HEK293 (cell line): ENCODE results near the gene CTBP2.
A peak's percentile ranks its signal among the peaks of the same experiment; 100 is the strongest.

Source experiments
- CTCF ChIA-PET: fragments of 350-600 bp; formaldehyde crosslinking; extraction: SDS; loops from one replicate; lab custom pipeline; 2021; ENCODE audit warnings: antibody characterized with exemption; lab: Yijun Ruan, JAX
- POLR2A ChIA-PET: fragments of 300-600 bp; formaldehyde crosslinking; extraction: SDS; loops from one replicate; lab custom pipeline; 2020; ENCODE audit warnings: antibody characterized with exemption, inconsistent platforms; lab: Yijun Ruan, JAX
- H3K27ac ChIP-seq: fragments of 200-500 bp; sonication (Bioruptor generic); 2 replicates; pipeline ENCODE4 v1.5.1; 2014; ENCODE audit warnings: low read depth, low read length, control low read depth, inconsistent platforms; ENCODE audit errors: extremely low read depth
- H3K36me3 ChIP-seq, 2 experiments: fragments of 200-500 bp in 1 of 2; sonication (Bioruptor generic) in 1 of 2; 1 replicate in 1 of 2; 2 replicates in 1 of 2; pipeline ENCODE4 v1.5.1; 2014 to 2017; ENCODE audit warnings: inconsistent platforms in 2 of 2, low read length in 2 of 2; ENCODE audit not compliant: control insufficient read depth in 2 of 2, insufficient read depth in 1 of 2
- H3K4me1 ChIP-seq: fragments of 200-500 bp; sonication (Bioruptor generic); 2 replicates; pipeline ENCODE4 v1.5.1; 2014; ENCODE audit warnings: mild to moderate bottlenecking, low read length, inconsistent platforms; ENCODE audit not compliant: control insufficient read depth, insufficient read depth
- H3K4me3 ChIP-seq: 2 replicates; pipeline ENCODE4 v1.5.1; 2011; ENCODE audit warnings: low read depth, mild to moderate bottlenecking, control low read depth, low read length, moderate library complexity
- H3K9me3 ChIP-seq: fragments of 200-500 bp; sonication (Bioruptor generic); 2 replicates; pipeline ENCODE4 v1.5.1; 2014; ENCODE audit warnings: low read depth, low read length, inconsistent platforms; ENCODE audit not compliant: control insufficient read depth, insufficient read depth
- KLF7 ChIP-seq: fragments of 450-650 bp; formaldehyde crosslinking; IDR thresholded peaks from 2 replicates; pipeline ENCODE4 v1.5.1; 2016; ENCODE audit warnings: missing biosample characterization, missing genetic modification characterization, borderline replicate concordance
- PRDM1 ChIP-seq: fragments of 450-650 bp; formaldehyde crosslinking; IDR thresholded peaks from 2 replicates; pipeline ENCODE4; 2016; ENCODE audit warnings: missing biosample characterization, missing genetic modification characterization
- ZBTB17 ChIP-seq: fragments of 450-650 bp; formaldehyde crosslinking; IDR thresholded peaks from 2 replicates; pipeline ENCODE4 v1.5.1; 2016; ENCODE audit warnings: missing biosample characterization, missing genetic modification characterization
- ZEB2 ChIP-seq: fragments of 450-650 bp; formaldehyde crosslinking; IDR thresholded peaks from 2 replicates; pipeline ENCODE4 v1.5.1; 2016; ENCODE audit warnings: missing biosample characterization, missing genetic modification characterization
- ZNF112 ChIP-seq: fragments of 450-650 bp; formaldehyde crosslinking; IDR thresholded peaks from 2 replicates; pipeline ENCODE4 v1.5.0; 2017; ENCODE audit warnings: missing biosample characterization, missing genetic modification characterization
- ZNF114 ChIP-seq: fragments of 450-650 bp; formaldehyde crosslinking; IDR thresholded peaks from 2 replicates; pipeline ENCODE4 v1.5.0; 2017; ENCODE audit warnings: missing biosample characterization, missing genetic modification characterization
- ZNF155 ChIP-seq: fragments of 450-650 bp; formaldehyde crosslinking; IDR thresholded peaks from 2 replicates; pipeline ENCODE4 v1.5.1; 2016; ENCODE audit warnings: missing biosample characterization, missing genetic modification characterization
- ZNF16 ChIP-seq: fragments of 450-650 bp; formaldehyde crosslinking; IDR thresholded peaks from 2 replicates; pipeline ENCODE4 v1.5.1; 2016; ENCODE audit warnings: low read depth, missing biosample characterization, missing genetic modification characterization
- ZNF2 ChIP-seq: fragments of 450-650 bp; formaldehyde crosslinking; IDR thresholded peaks from 2 replicates; pipeline ENCODE4 v1.5.1; 2016; ENCODE audit warnings: missing biosample characterization, missing genetic modification characterization
- ZNF248 ChIP-seq: fragments of 450-650 bp; formaldehyde crosslinking; IDR thresholded peaks from 2 replicates; pipeline ENCODE4 v1.5.1; 2017; ENCODE audit warnings: missing biosample characterization, missing genetic modification characterization
- ZNF391 ChIP-seq: fragments of 450-650 bp; formaldehyde crosslinking; IDR thresholded peaks from 2 replicates; pipeline ENCODE4 v1.5.1; 2016; ENCODE audit warnings: low read depth, missing biosample characterization, missing genetic modification characterization, borderline replicate concordance
- ZNF530 ChIP-seq: fragments of 450-650 bp; formaldehyde crosslinking; IDR thresholded peaks from 2 replicates; pipeline ENCODE4 v1.5.1; 2016; ENCODE audit warnings: low read depth, missing biosample characterization, missing genetic modification characterization
- ZNF549 ChIP-seq: fragments of 450-650 bp; IDR thresholded peaks from 2 replicates; pipeline ENCODE4 v1.5.1; 2018; ENCODE audit warnings: missing biosample characterization, missing genetic modification characterization, mild to moderate bottlenecking, inconsistent platforms, moderate library complexity
- ZNF560 ChIP-seq: fragments of 450-650 bp; formaldehyde crosslinking; IDR thresholded peaks from 2 replicates; pipeline ENCODE4 v1.5.1; 2017; ENCODE audit warnings: missing biosample characterization, missing genetic modification characterization, borderline replicate concordance
- ZNF600 ChIP-seq: fragments of 450-650 bp; formaldehyde crosslinking; IDR thresholded peaks from 2 replicates; pipeline ENCODE4 v1.5.1; 2016; ENCODE audit warnings: missing biosample characterization, missing genetic modification characterization
- ZNF624 ChIP-seq: fragments of 450-650 bp; formaldehyde crosslinking; IDR thresholded peaks from 2 replicates; pipeline ENCODE4 v1.5.1; 2017; ENCODE audit warnings: missing biosample characterization, missing genetic modification characterization
- ZNF777 ChIP-seq: fragments of 450-650 bp; formaldehyde crosslinking; IDR thresholded peaks from 2 replicates; pipeline ENCODE4 v1.5.1; 2017; ENCODE audit warnings: missing biosample characterization, missing genetic modification characterization, borderline replicate concordance
- ZSCAN30 ChIP-seq: fragments of 450-650 bp; IDR thresholded peaks from 2 replicates; pipeline ENCODE4 v1.5.1; 2018; ENCODE audit warnings: missing biosample characterization, mild to moderate bottlenecking, missing genetic modification characterization, moderate library complexity
- TF ChIP-seq, protein P1 (sequence below): fragments of 450-650 bp; formaldehyde crosslinking; IDR thresholded peaks from 2 replicates; pipeline ENCODE4 v1.5.1; 2017; ENCODE audit warnings: missing biosample characterization, missing genetic modification characterization
- TF ChIP-seq, protein P2 (sequence below): fragments of 450-650 bp; formaldehyde crosslinking; IDR thresholded peaks from 2 replicates; pipeline ENCODE4 v1.5.1; 2016; ENCODE audit warnings: missing biosample characterization, missing genetic modification characterization

The CTBP2 gene

DNA sequence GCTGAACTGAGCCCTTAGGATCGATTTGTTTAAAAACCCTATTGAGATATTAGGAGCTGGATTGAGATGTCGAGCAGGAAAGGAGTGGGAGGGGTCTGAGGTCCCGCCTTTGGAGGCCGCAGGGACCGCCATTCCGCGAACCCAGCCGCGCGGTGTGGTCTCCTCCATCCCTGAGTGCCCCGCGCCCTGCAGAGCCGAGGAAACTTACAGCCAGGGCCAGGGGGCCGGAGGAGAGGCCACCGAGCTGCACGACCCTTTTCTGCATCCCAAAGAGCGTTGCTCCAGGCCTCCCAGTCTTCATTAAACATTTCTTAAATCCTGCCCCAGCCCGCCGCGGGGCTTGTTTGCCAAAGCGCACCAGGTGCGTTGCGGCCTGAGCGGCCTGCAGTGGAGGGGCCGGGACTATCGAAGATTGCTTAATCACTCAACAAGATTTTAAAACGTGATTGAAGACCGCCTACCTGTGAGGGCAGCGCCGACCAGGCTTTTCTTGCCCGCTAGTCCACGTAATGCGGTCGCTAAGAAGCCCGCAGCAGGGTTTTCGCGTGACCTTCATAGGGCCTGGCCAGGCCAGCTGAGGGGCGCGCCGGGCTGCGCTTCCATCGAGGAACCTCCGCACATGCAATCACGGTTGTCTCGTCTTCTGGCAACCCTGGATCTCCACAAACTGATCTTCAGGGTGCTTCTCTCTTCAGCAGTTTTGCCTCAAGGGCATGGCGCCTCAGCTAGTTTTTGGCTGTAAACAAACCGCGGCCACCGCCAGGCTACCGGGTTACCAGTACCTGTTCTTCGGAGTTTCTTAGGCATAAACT is 2.0 kb upstream of the CTBP2 start:
- H3K4me3 ChIP-seq: no peak overlapping the region; the same call in 1 of the 2 replicates
- peaks cover 7% of the 10 kb centered on the region for H3K4me1 ChIP-seq
- H3K36me3 ChIP-seq: no peaks in the 10 kb centered on the region
- TF ChIP-seq ZNF391 (tag by site-specific recombination): no peak
- TF ChIP-seq, protein P1, sequence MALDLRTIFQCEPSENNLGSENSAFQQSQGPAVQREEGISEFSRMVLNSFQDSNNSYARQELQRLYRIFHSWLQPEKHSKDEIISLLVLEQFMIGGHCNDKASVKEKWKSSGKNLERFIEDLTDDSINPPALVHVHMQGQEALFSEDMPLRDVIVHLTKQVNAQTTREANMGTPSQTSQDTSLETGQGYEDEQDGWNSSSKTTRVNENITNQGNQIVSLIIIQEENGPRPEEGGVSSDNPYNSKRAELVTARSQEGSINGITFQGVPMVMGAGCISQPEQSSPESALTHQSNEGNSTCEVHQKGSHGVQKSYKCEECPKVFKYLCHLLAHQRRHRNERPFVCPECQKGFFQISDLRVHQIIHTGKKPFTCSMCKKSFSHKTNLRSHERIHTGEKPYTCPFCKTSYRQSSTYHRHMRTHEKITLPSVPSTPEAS (tag by site-specific recombination): no peak
- no peak for TF ChIP-seq ZNF248
- TF ChIP-seq ZNF114 (tag by site-specific recombination): no peak
- no peak for TF ChIP-seq ZNF530
- TF ChIP-seq ZBTB17: no peak
- no peak for TF ChIP-seq PRDM1 (tag by site-specific recombination)
- no peak for TF ChIP-seq ZNF560
- TF ChIP-seq ZNF624: no peak
- no peak for TF ChIP-seq ZNF549 (tag by site-specific recombination)
- no peak for TF ChIP-seq KLF7
- no peak for TF ChIP-seq ZSCAN30 (tag by site-specific recombination)
- no peak for TF ChIP-seq ZNF112 (tag by site-specific recombination)
- no peak for TF ChIP-seq ZNF155
- TF ChIP-seq ZNF16: no peak
- CTCF ChIA-PET: interaction anchor here (0.6 to 0.9 kb wide), 5 partner anchors 107 to 703 kb away, joined by 3 to 4 read pairs (median 3); no protein-coding TSS in a partner anchor
- POLR2A ChIA-PET: interaction anchor here (0.7 kb wide), 1 partner anchor 37 kb away, joined by 3 read pairs; no protein-coding TSS in a partner anchor
- peak overlapping the region; percentile 97; the same call in 1 of the 2 replicates for H3K27ac ChIP-seq
- H3K9me3 ChIP-seq: no peaks in the 10 kb centered on the region

DNA sequence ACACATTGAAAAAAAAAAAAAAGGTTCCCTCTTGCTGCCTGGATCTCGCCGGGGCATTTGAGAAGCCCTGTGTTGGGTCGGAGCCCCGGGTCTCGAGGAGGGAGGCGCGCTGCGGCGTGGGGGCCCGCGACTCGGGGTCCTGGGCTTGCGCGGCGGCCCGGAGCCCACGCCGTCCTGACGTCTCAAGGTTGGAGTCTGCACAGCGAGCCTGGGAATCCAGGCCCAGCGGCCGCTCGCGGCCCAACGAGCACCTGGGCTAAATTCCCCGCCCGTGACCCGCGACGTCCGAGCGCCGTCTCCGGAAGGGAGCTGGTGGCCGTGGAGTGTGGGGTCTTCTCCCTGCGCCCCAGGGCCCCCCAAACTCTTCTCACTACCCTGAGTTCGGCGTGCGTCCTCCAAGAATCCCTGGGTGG is 1.4 kb upstream of the CTBP2 start:
- TF ChIP-seq ZEB2 (tag by site-specific recombination) (peak; percentile 34; the same call in 1 of the 2 replicates), ZNF777 (tag by site-specific recombination) (peak; percentile 49; the same call in 1 of the 2 replicates), ZNF600 (tag by site-specific recombination) (peak; percentile 33; the same call in 1 of the 2 replicates), ZNF2 (tag by site-specific recombination) (0 out of 2 replicates have a peak, but pooled peaks have one; percentile 15)
- TF ChIP-seq, protein P2, sequence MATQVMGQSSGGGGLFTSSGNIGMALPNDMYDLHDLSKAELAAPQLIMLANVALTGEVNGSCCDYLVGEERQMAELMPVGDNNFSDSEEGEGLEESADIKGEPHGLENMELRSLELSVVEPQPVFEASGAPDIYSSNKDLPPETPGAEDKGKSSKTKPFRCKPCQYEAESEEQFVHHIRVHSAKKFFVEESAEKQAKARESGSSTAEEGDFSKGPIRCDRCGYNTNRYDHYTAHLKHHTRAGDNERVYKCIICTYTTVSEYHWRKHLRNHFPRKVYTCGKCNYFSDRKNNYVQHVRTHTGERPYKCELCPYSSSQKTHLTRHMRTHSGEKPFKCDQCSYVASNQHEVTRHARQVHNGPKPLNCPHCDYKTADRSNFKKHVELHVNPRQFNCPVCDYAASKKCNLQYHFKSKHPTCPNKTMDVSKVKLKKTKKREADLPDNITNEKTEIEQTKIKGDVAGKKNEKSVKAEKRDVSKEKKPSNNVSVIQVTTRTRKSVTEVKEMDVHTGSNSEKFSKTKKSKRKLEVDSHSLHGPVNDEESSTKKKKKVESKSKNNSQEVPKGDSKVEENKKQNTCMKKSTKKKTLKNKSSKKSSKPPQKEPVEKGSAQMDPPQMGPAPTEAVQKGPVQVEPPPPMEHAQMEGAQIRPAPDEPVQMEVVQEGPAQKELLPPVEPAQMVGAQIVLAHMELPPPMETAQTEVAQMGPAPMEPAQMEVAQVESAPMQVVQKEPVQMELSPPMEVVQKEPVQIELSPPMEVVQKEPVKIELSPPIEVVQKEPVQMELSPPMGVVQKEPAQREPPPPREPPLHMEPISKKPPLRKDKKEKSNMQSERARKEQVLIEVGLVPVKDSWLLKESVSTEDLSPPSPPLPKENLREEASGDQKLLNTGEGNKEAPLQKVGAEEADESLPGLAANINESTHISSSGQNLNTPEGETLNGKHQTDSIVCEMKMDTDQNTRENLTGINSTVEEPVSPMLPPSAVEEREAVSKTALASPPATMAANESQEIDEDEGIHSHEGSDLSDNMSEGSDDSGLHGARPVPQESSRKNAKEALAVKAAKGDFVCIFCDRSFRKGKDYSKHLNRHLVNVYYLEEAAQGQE (tag by site-specific recombination): no peak
- peak overlapping the region; percentile 97 for H3K27ac ChIP-seq
- peaks cover 11% of the 10 kb centered on the region for H3K4me1 ChIP-seq
- no peaks in the 10 kb centered on the region for H3K9me3 ChIP-seq
- ChIA-PET CTCF (interaction anchor here (0.6 to 0.9 kb wide), 4 partner anchors 106 to 704 kb away, joined by 3 to 4 read pairs (median 3); no protein-coding TSS in a partner anchor), POLR2A (interaction anchor here (0.7 kb wide), 1 partner anchor 38 kb away, joined by 3 read pairs; no protein-coding TSS in a partner anchor)
- peak overlapping the region; percentile 61 for H3K4me3 ChIP-seq
- H3K36me3 ChIP-seq: no peaks in the 10 kb centered on the region
